ENCODE measurements around the gene FBXW9.
"Not testable (repeated sequence)": the region's sequence is repeated elsewhere in the genome, so short reads cannot be mapped to it uniquely, and the experiment has no call there.

Gene FBXW9

DNA sequence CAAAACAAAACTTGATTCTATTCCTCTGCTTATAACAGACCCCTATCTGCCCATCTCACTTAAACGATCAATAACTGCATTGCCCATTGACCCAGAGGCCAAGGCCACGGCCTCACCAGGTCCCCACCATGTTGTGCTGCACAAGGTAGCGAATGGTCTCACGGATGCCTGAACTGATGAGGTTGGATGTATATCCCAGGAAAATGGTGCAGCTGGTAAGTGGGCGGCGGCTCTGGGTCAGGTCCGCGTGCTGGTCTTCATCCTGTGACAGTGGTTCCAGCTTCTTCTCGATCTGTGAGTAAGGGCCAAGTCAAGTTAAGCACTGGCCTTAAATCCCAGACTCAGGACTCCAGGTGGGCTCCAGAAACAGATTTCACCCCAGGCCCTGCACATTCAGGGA lies 16.4 kb downstream of the FBXW9 start:
- no peak for DNase-seq

DNA sequence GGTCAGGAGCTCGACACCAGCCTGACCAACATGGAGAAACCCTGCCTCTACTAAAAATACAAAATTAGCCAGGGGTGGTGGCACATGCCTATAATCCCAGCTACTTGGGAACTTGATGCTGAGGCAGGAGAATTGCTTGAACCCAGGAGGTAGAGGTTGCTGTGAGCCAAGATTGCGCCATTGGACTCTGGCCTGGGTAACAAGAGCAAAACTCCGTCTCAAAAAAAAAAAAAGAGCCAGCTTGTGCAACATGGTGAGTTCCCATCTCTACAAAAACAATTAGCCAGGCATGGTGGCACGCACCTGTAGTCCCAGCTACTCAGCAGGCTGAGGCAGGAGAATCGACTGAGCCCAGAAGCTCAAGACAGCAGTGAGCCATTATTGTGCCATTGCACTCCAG lies 18.4 kb downstream of the FBXW9 start:
- DNase-seq, result not testable (repeated sequence)

DNA sequence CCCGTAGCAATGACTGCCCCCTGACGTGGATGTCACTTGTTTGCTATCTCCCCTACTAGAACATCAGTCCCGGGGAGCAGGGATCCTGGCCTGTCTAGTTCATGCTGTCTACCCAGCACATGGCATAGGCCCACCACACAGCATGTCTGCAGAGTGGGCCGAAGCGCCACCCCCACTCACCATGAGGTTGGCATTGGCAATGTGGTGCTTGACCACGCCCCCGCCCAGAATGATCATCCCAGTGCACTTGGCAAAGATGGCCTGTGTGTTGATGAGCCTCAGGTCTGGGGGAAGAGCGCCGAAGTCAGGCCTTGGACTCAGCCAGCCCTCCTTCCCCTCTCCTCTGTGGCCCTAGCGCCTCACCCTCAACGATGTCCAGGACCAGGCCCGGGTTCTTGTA lies 19.5 kb downstream of the FBXW9 start:
- no peak for DNase-seq

GRCh38 chr19:12676384-12676792 lies 20.0 kb downstream of the FBXW9 start:
- peak; percentile 85 for DNase-seq

DNA sequence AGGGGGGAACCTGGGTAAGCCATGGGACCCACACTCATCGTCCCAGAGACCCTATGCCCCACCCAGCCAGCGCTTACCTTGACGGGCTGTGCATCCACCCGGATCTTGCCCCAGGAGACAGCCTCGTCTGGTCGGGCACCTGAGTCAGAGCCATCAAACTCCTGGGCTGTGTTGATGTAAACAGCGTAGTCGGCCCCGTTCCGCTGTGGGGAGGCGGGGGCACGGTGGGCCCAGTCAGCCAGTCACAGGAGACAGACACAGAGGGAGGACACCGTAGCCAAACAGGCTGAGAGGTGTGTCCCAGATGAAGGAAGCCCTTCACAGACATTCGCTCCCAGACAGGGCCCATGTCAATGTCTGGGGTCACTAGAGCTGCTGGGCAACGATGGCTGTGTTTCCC lies 20.5 kb downstream of the FBXW9 start:
- no peak for DNase-seq

- no peak for DNase-seq
Observed at GRCh38 chr19:12675399-12675798, 21.0 kb downstream of the FBXW9 start.

GRCh38 chr19:12672744-12673143 lies 23.7 kb downstream of the FBXW9 start:
- DNase-seq, result no peak

DNA sequence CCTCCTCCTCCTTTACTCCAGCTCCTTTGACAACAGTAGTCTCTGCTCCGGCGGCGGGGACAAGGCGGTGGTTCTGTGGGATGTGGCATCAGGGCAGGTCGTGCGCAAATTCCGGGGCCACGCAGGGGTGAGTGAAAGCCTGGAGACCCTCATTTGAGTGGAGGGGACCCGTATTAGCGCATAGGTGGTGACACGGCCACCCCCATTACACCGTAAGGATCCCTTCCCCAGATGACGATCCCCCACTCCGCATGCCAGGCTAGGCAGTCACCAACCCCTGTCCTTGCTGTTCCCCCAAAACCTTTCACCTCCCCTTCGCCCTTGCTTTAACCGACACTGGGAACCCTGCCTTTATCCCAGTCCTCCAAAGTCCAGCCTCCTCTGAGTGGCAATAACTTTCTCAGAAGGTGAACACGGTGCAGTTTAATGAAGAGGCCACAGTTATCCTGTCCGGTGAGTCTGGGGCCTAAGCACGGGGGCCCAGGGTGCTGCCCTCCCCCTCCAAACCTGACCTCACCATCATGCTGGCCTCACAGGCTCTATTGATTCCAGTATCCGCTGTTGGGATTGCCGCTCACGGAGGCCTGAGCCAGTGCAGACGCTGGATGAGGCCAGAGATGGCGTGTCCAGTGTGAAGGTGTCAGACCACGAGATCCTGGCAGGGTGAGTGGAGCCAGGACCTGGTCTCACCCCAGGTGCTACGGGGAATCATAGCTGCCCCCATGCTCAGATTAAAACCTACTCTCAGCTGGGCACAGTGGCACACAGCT lies 26.1 kb downstream of the FBXW9 start:
- peak; percentile 32 for DNase-seq

DNA sequence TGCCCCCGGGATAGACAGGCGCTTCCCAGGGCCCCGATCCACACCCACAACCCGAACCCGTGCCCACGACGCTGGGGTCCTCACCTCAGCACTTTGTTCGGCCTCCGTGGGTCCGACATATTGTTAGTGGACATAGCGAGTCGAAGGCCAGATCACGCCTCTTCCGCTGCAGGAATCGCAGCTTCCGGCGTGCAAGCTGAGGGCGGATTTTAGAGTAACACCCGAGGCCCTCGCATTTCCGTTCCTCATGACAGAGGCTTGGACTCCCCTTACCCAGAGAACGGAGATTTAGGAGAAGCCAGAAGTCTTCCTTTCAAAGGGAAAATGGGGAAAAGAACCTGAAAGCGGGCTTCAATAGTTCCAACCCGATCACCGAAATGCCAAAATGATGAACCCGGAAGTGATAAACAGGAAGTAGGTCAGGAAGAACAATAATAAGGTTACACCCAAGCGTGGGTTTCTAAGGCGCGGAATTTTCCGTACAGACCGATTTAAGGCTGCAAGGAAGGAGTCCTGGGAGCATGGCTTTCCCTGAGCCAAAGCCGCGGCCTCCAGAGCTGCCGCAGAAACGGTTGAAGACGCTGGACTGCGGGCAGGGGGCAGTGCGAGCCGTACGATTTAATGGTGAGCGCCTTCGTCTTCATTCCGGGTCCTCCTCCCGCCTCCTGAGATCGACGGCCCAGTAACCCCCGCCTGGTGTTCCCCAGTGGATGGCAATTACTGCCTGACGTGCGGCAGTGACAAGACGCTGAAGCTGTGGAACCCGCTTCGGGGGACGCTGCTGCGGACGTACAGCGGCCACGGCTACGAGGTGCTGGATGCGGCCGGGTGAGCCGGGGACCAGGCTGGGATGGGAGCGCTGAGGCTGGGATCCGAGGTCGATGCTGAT lies 26.9 kb downstream of the FBXW9 start:
- DNase-seq, result peak; percentile 86

DNA sequence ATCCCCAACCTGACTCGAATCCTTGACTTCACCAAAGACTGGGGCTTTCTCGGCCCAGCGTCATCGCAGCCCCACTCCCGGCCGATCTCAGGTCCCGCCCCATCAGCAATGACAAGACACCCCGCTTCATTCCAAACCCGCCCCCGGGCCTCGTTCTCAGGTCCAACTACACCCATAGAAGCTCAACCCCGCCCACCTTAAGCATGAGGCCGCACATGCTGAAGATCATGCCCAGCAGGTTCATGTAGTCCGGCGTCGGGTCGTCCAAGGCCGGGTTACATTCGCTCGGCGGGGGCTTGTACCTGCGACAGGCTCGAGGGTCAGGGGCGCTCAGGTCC lies 27.5 kb downstream of the FBXW9 start:
- DNase-seq, result peak; percentile 76

GRCh38 chr19:12668346-12668745 lies 28.1 kb downstream of the FBXW9 start:
- no peak for DNase-seq

DNA sequence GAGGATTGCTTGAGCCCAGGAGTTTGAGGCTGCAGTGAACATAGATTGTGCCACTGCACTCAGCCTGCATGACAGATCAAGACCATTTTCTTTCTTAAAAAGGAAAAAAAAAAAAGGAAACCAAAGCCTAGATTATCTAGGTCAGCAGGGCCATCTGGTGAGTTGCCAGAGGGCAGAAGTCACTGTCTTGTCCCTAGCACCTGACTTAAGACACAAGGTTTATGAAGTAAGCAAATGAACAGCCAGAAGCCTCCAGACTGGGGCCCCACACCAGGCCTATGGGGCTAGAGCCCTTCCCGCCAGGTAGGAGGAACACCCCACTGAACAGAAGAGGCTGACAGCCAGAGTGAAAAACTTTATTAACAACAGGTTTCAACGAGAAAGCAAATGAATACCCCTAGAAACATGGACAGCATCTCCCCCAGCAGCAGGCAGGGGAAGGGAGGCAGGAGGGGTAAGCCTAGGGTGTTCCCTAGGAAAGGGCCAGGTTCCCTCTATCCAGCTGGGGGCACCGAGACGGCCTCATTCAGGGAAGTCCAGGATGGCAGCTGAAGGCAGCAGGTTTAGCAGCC lies 28.6 kb downstream of the FBXW9 start:
- DNase-seq, result no peak

GRCh38 chr19:12666265-12667048 lies 30.0 kb downstream of the FBXW9 start, which contains the start of the genes MAN2B1 and WDR83:
MAN2B1 (minus strand) TSS chr19:12666742; CDS start chr19:12666701, 41 bp downstream.
WDR83 (plus strand) TSS chr19:12666807; CDS start chr19:12669791, 2,984 bp downstream.
- peak; percentile 84 for DNase-seq

- DNase-seq, result no peak
Observed at GRCh38 chr19:12665671-12666264, 30.7 kb downstream of the FBXW9 start.

DNA sequence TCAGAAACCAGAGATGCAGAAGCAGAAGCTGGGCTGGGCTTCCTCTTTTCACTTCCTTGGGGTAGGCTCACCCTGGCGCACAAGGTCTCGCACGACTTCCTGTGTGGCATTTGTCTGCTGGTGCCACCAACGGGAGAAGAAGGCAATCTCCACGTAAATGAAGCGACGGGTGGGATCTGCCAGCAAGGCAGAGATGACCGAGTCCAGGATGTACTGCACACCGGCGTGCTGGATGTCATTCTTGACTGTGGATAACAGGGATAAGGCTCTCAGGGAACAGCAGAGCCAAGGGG lies 31.2 kb downstream of the FBXW9 start:
- no peak for DNase-seq

GRCh38 chr19:12664406-12665280 lies 31.8 kb downstream of the FBXW9 start:
- DNase-seq, result no peak

- peak; percentile 0 for DNase-seq
Observed at GRCh38 chr19:12660980-12661379, 35.5 kb downstream of the FBXW9 start.

GRCh38 chr19:12657966-12658365 lies 38.5 kb downstream of the FBXW9 start:
- DNase-seq, result no peak

DNA sequence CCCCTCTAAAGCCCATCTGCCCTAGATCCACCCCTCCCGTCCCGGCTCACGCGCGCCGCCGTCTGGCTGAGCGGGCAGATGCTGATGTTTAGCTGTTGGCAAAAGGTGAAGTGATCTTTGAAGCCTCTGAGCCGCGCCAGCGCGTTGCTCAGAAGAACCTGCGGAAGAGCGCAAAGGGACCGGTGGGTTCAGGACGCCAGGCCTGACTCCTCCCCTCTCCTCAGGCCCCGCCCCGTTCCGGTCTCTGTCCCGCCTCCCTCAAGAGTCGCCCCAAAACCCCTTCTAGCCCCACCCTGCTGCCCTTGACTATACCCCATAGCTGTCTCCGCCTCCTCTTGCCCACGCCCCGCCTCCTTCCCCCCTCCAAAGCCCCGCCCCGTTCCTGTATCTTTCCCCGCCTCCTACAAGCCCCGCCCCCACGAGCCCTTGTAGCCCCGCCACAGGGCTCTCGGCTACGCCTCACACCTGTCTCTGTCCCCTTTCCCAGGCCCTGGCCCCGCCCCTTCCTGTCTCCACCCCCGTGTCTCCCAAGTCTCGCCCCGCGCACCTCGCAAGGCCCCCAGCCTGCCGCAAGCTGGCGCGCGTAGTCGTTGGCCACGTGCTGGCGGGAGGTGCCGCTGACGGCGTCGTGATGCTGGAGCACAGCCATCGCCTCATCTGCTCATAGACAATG lies 39.4 kb downstream of the FBXW9 start:
- DNase-seq, result no peak

GRCh38 chr19:12655546-12655945 lies 40.9 kb downstream of the FBXW9 start:
- no peak for DNase-seq

DNA sequence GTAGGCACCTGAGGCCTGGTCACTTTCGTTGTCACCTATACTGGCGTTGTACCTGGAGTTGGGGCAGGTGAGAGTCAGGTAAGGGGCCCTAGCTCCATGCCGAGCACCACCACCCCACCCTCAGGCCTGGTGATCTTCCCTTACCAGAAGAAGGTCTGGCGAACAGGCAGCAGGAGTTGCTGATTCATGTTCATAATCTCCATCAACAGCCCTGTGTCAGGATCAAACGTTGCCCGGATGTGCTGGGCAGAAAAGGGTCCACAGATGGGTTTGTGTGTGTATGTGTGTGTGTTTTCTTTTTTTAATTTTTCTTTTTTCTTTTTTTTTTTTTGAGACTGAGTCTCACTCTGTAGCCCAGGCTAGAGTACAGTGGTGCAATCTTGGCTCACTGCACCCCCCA lies 44.2 kb downstream of the FBXW9 start:
- DNase-seq, result no peak
